ENCODE results near the gene CTNNBIP1.

Gene CTNNBIP1

GRCh38 chr1:9878404-9878803, 31.7 kb downstream of the CTNNBIP1 start:
- H3K27me3 ChIP-seq (ENCODE audit: insufficient read depth, low read length, poor library complexity) = no peaks in the 10 kb centered on the region
- peaks cover 18% of the 10 kb centered on the region for H3K4me1 ChIP-seq (ENCODE audit: insufficient read depth, low read length)
- no peak overlapping the region for H3K9ac ChIP-seq (ENCODE audit: low read depth, low read length)
- no peaks in the 10 kb centered on the region for H3K9me3 ChIP-seq (ENCODE audit: insufficient read depth, low read length, severe bottlenecking)
- H3K4me3 ChIP-seq (ENCODE audit: low read depth in 1 of 2, low read length in 2 of 2) = no peak overlapping the region
- DNase-seq (no peak), ATAC-seq (ENCODE audit: insufficient read depth, low read depth) (no peak)
- no peak overlapping the region for H3K27ac ChIP-seq (ENCODE audit: low read length)
- peaks cover 4% of the 10 kb centered on the region; the same call in 1 of the 2 replicates for H4K20me1 ChIP-seq (ENCODE audit: insufficient read depth, low read length)
- no peak overlapping the region for H3K4me2 ChIP-seq (ENCODE audit: insufficient read depth, low read length)
- TF ChIP-seq EZH2 (IDR thresholded peaks at IDR 0.05; ENCODE audit: borderline replicate concordance, low read depth, low read length, severe bottlenecking) = no peak
- TF ChIP-seq CTCF (IDR thresholded peaks at IDR 0.05; ENCODE audit: borderline replicate concordance, extremely low read depth, low read length, poor library complexity, severe bottlenecking) = no peak
- no peaks in the 10 kb centered on the region for H3K36me3 ChIP-seq (ENCODE audit: insufficient read depth, low read length)
- H2AFZ ChIP-seq (ENCODE audit: low read depth, low read length) = no peak overlapping the region
- H3K79me2 ChIP-seq (ENCODE audit: insufficient read depth, low read length) = no peaks in the 10 kb centered on the region

- TF ChIP-seq EZH2 (IDR thresholded peaks at IDR 0.05; ENCODE audit: borderline replicate concordance, low read depth, low read length, severe bottlenecking) = no peak
- H3K9ac ChIP-seq (ENCODE audit: low read depth, low read length) = no peak overlapping the region
- H4K20me1 ChIP-seq (ENCODE audit: insufficient read depth, low read length) = no peaks in the 10 kb centered on the region
- no peak overlapping the region for H3K4me2 ChIP-seq (ENCODE audit: insufficient read depth, low read length)
- H3K27me3 ChIP-seq (ENCODE audit: insufficient read depth, low read length, poor library complexity) = no peaks in the 10 kb centered on the region
- ATAC-seq (ENCODE audit: insufficient read depth, low read depth) (no peak), DNase-seq (no peak)
- no peak overlapping the region for H3K27ac ChIP-seq (ENCODE audit: low read length)
- H3K36me3 ChIP-seq (ENCODE audit: insufficient read depth, low read length) = no peaks in the 10 kb centered on the region
- no peak overlapping the region for H3K4me3 ChIP-seq (ENCODE audit: low read depth in 1 of 2, low read length in 2 of 2)
- no peaks in the 10 kb centered on the region for H3K79me2 ChIP-seq (ENCODE audit: insufficient read depth, low read length)
- peaks cover 18% of the 10 kb centered on the region for H3K4me1 ChIP-seq (ENCODE audit: insufficient read depth, low read length)
- no peak overlapping the region for H2AFZ ChIP-seq (ENCODE audit: low read depth, low read length)
- H3K9me3 ChIP-seq (ENCODE audit: insufficient read depth, low read length, severe bottlenecking) = no peaks in the 10 kb centered on the region
These were observed 32.1 kb downstream of the CTNNBIP1 start for GRCh38 chr1:9877962-9878361.

- DNase-seq (no peak), ATAC-seq (ENCODE audit: insufficient read depth, low read depth) (no peak)
- H3K4me1 ChIP-seq (ENCODE audit: insufficient read depth, low read length) = peaks cover 7% of the 10 kb centered on the region
- no peaks in the 10 kb centered on the region for H4K20me1 ChIP-seq (ENCODE audit: insufficient read depth, low read length)
- no peak overlapping the region; the same call in 1 of the 2 replicates for H2AFZ ChIP-seq (ENCODE audit: low read depth, low read length)
- no peak overlapping the region for H3K27ac ChIP-seq (ENCODE audit: low read length)
- no peak for TF ChIP-seq EZH2 (IDR thresholded peaks at IDR 0.05; ENCODE audit: borderline replicate concordance, low read depth, low read length, severe bottlenecking)
- no peak for TF ChIP-seq CTCF (IDR thresholded peaks at IDR 0.05; ENCODE audit: borderline replicate concordance, extremely low read depth, low read length, poor library complexity, severe bottlenecking)
- H3K27me3 ChIP-seq (ENCODE audit: insufficient read depth, low read length, poor library complexity) = no peaks in the 10 kb centered on the region
- no peaks in the 10 kb centered on the region for H3K9me3 ChIP-seq (ENCODE audit: insufficient read depth, low read length, severe bottlenecking)
- no peak overlapping the region for H3K4me2 ChIP-seq (ENCODE audit: insufficient read depth, low read length)
- H3K4me3 ChIP-seq (ENCODE audit: low read depth in 1 of 2, low read length in 2 of 2) = no peak overlapping the region
- H3K79me2 ChIP-seq (ENCODE audit: insufficient read depth, low read length) = no peaks in the 10 kb centered on the region
- H3K36me3 ChIP-seq (ENCODE audit: insufficient read depth, low read length) = 0 out of 2 replicates have a peak, but pooled peaks cover 2% of the 10 kb centered on the region
- no peak overlapping the region for H3K9ac ChIP-seq (ENCODE audit: low read depth, low read length)
These were observed 34.5 kb downstream of the CTNNBIP1 start for GRCh38 chr1:9875636-9876000.

- Histone ChIP-seq H3K4me3 (ENCODE audit: low read depth in 1 of 2, low read length in 2 of 2) (no peak overlapping the region), H3K4me1 (ENCODE audit: insufficient read depth, low read length) (peaks cover 7% of the 10 kb centered on the region), H3K9ac (ENCODE audit: low read depth, low read length) (peak overlapping the region; percentile 3), H3K79me2 (ENCODE audit: insufficient read depth, low read length) (no peaks in the 10 kb centered on the region), H3K9me3 (ENCODE audit: insufficient read depth, low read length, severe bottlenecking) (no peaks in the 10 kb centered on the region), H2AFZ (ENCODE audit: low read depth, low read length) (peak overlapping the region; percentile 62), H3K27ac (ENCODE audit: low read length) (peak overlapping the region; percentile 7; the same call in 1 of the 2 replicates), H3K36me3 (ENCODE audit: insufficient read depth, low read length) (peaks cover 2% of the 10 kb centered on the region; the same call in 1 of the 2 replicates), H3K4me2 (ENCODE audit: insufficient read depth, low read length) (peak overlapping the region; percentile 59), H4K20me1 (ENCODE audit: insufficient read depth, low read length) (no peaks in the 10 kb centered on the region), H3K27me3 (ENCODE audit: insufficient read depth, low read length, poor library complexity) (no peaks in the 10 kb centered on the region)
- DNase-seq = peak; percentile 80
- TF ChIP-seq EZH2 (IDR thresholded peaks at IDR 0.05; ENCODE audit: borderline replicate concordance, low read depth, low read length, severe bottlenecking) = no peak
- TF ChIP-seq CTCF (IDR thresholded peaks at IDR 0.05; ENCODE audit: borderline replicate concordance, extremely low read depth, low read length, poor library complexity, severe bottlenecking) = peak; percentile 94
- peak; percentile 96 for ATAC-seq (ENCODE audit: insufficient read depth, low read depth)
These were observed 35.0 kb downstream of the CTNNBIP1 start for GRCh38 chr1:9874959-9875635.
